Islet precursor cell (in vitro differentiated cells): ENCODE data around the gene BSDC1.

Experiments used
- DNase-seq: peaks from one replicate; pipeline ENCODE4 v3.0.0-alpha.2; 2018

The BSDC1 gene

GRCh38 chr1:32393136-32393535, 1.1 kb downstream of the BSDC1 start:
- no peak for DNase-seq

GRCh38 chr1:32392325-32392724, 1.9 kb downstream of the BSDC1 start:
- no peak for DNase-seq

- DNase-seq, result no peak
Observed at GRCh38 chr1:32390904-32391870, 3.1 kb downstream of the BSDC1 start.

GRCh38 chr1:32388641-32389040, 5.6 kb downstream of the BSDC1 start:
- no peak for DNase-seq

- DNase-seq, result no peak
Observed at GRCh38 chr1:32386676-32387392, 7.4 kb downstream of the BSDC1 start.

GRCh38 chr1:32380057-32380456, 14.2 kb downstream of the BSDC1 start:
- no peak for DNase-seq

GRCh38 chr1:32377541-32378220, 16.6 kb downstream of the BSDC1 start:
- no peak for DNase-seq

- no peak for DNase-seq
Observed at GRCh38 chr1:32376199-32376598, 18.0 kb downstream of the BSDC1 start.

- no peak for DNase-seq
Observed at GRCh38 chr1:32373996-32374592, 20.1 kb downstream of the BSDC1 start.

- no peak for DNase-seq
Observed at GRCh38 chr1:32372149-32372756, 22.0 kb downstream of the BSDC1 start.

- DNase-seq, result no peak
Observed at GRCh38 chr1:32367912-32368635, 26.2 kb downstream of the BSDC1 start.

GRCh38 chr1:32365445-32365844, 28.8 kb downstream of the BSDC1 start:
- DNase-seq, result no peak

GRCh38 chr1:32364836-32365235, 29.4 kb downstream of the BSDC1 start:
- DNase-seq, result no peak

- DNase-seq, result no peak
Observed at GRCh38 chr1:32363713-32364112, 30.5 kb downstream of the BSDC1 start.

GRCh38 chr1:32362474-32363313, 31.5 kb downstream of the BSDC1 start, which contains the start of the genes FAM229A and TSSK3:
FAM229A (minus strand) TSS chr1:32362485; CDS start chr1:32362091, 394 bp downstream.
TSSK3 (plus strand) TSS chr1:32362539; CDS start chr1:32362702, 163 bp downstream.
- DNase-seq, result no peak

GRCh38 chr1:32361674-32362473, 32.4 kb downstream of the BSDC1 start:
- peak; percentile 81 for DNase-seq

- no peak for DNase-seq
Observed at GRCh38 chr1:32361308-32361673, 33.0 kb downstream of the BSDC1 start.

- DNase-seq, result no peak
Observed at GRCh38 chr1:32358435-32358834, 35.8 kb downstream of the BSDC1 start.

GRCh38 chr1:32357614-32358013, 36.6 kb downstream of the BSDC1 start:
- no peak for DNase-seq

GRCh38 chr1:32356478-32356877, 37.8 kb downstream of the BSDC1 start:
- no peak for DNase-seq
